Endodermal cell (in vitro differentiated cells): ENCODE measurements around the gene FYN. TPM values are rescaled to one million over a fixed set of nuclear protein-coding genes. Genes with fewer than 3 reads are reported as not detected.

Experiments
- DNase-seq: peaks from one replicate; pipeline ENCODE4 v3.0.0-alpha.2; 2017
- H3K27ac ChIP-seq: 2 replicates; pipeline ENCODE4 v1.5.1; 2013; ENCODE audit warnings: mild to moderate bottlenecking, low read depth, low read length, moderate library complexity
- H3K27me3 ChIP-seq: 2 replicates; pipeline ENCODE4 v1.6.1; 2013; ENCODE audit warnings: mild to moderate bottlenecking, low read length, moderate library complexity; ENCODE audit not compliant: insufficient read depth, control insufficient read depth, poor library complexity, severe bottlenecking
- H3K36me3 ChIP-seq: 2 replicates; pipeline ENCODE4 v1.7.0; 2013; ENCODE audit warnings: mild to moderate bottlenecking, low read length, moderate library complexity; ENCODE audit not compliant: control insufficient read depth, insufficient read depth
- H3K4me1 ChIP-seq: one replicate; pipeline ENCODE4 v1.7.0; 2013; ENCODE audit warnings: low read length; ENCODE audit not compliant: control insufficient read depth, insufficient read depth
- H3K4me3 ChIP-seq: 2 replicates; pipeline ENCODE4 v1.5.1; 2013; ENCODE audit warnings: mild to moderate bottlenecking, low read length, moderate library complexity
- H3K9ac ChIP-seq: 2 replicates; pipeline ENCODE4 v1.6.1; 2013; ENCODE audit warnings: mild to moderate bottlenecking, low read length, moderate library complexity; ENCODE audit not compliant: poor library complexity, severe bottlenecking; ENCODE audit errors: extremely low read depth
- H3K9me3 ChIP-seq: 2 replicates; pipeline ENCODE4 v1.6.1; 2013; ENCODE audit warnings: mild to moderate bottlenecking, low read length, moderate library complexity; ENCODE audit not compliant: control insufficient read depth
- H3K27ac Mint-ChIP-seq: 2 replicates; pipeline ENCODE4 v1.8.0; 2020; ENCODE audit warnings: mixed read lengths
- H3K27me3 Mint-ChIP-seq: 2 replicates; pipeline ENCODE4 v1.8.0; 2021; ENCODE audit warnings: mild to moderate bottlenecking, mixed read lengths; ENCODE audit not compliant: insufficient read depth
- H3K36me3 Mint-ChIP-seq: 2 replicates; pipeline ENCODE4 v1.8.0; 2020; ENCODE audit warnings: low read depth, mixed read lengths
- H3K4me1 Mint-ChIP-seq: 2 replicates; pipeline ENCODE4 v1.8.0; 2020; ENCODE audit warnings: mixed read lengths
- H3K4me3 Mint-ChIP-seq: 2 replicates; pipeline ENCODE4 v1.8.0; 2020; ENCODE audit warnings: mild to moderate bottlenecking, moderate library complexity, mixed read lengths
- H3K9me3 Mint-ChIP-seq: 2 replicates; pipeline ENCODE4 v1.8.0; 2020; ENCODE audit warnings: mild to moderate bottlenecking, mixed read lengths
- WGBS, 2 experiments: methylation state at CpG; one replicate each; pipeline versions ENCODE4 v1.1.5 to v1.1.7; 2013; ENCODE audit warnings: missing lambda C conversion rate in 2 of 2, mixed read lengths in 1 of 2; ENCODE audit not compliant: insufficient coverage in 1 of 2, insufficient read length in 1 of 2; 5-methylcytosine and 5-hydroxymethylcytosine counted together
- total RNA-seq, 2 donors: library from RNA; stranded (reverse); fragmentation: NEBNext Ultra II Directional in 1 of 2; extraction: Animal tissue kit (Norgen Biotek cat#: 25700) in 1 of 2; gene quantifications; 2 replicates in 1 of 2; 3 replicates in 1 of 2; pipeline ENCODE4 v1.2.1, GENCODE V29; 2021
- TF ChIP-seq, protein P1 (sequence below): fragments of 200-600 bp; sonication (generic); conservative IDR thresholded peaks from 2 replicates; pipeline ENCODE4 v1.5.0; 2021; ENCODE audit warnings: antibody characterized with exemption, mild to moderate bottlenecking

The FYN gene
- total RNA-seq, 2 donors from 2014 or later: 70.0 to 96.4 TPM

- Histone ChIP-seq H3K36me3 (no peaks in the 10 kb centered on the region), H3K4me1 (no peaks in the 10 kb centered on the region), H3K9me3 (no peaks in the 10 kb centered on the region), H3K27ac (no peak overlapping the region), H3K9ac (no peak overlapping the region), H3K4me3 (no peak overlapping the region), H3K27me3 (no peaks in the 10 kb centered on the region)
- no peak overlapping the region for H3K4me3 Mint-ChIP-seq
- H3K9me3 Mint-ChIP-seq: no peaks in the 10 kb centered on the region
- TF ChIP-seq, protein P1, sequence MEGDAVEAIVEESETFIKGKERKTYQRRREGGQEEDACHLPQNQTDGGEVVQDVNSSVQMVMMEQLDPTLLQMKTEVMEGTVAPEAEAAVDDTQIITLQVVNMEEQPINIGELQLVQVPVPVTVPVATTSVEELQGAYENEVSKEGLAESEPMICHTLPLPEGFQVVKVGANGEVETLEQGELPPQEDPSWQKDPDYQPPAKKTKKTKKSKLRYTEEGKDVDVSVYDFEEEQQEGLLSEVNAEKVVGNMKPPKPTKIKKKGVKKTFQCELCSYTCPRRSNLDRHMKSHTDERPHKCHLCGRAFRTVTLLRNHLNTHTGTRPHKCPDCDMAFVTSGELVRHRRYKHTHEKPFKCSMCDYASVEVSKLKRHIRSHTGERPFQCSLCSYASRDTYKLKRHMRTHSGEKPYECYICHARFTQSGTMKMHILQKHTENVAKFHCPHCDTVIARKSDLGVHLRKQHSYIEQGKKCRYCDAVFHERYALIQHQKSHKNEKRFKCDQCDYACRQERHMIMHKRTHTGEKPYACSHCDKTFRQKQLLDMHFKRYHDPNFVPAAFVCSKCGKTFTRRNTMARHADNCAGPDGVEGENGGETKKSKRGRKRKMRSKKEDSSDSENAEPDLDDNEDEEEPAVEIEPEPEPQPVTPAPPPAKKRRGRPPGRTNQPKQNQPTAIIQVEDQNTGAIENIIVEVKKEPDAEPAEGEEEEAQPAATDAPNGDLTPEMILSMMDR: no peak
- H3K36me3 Mint-ChIP-seq: peaks cover 2% of the 10 kb centered on the region
- WGBS, 2 experiments: 95 to 100% methylated on average over 2 of the region's 2 CpGs
- H3K27me3 Mint-ChIP-seq: no peaks in the 10 kb centered on the region
- peaks cover 5% of the 10 kb centered on the region for H3K4me1 Mint-ChIP-seq
- no peak overlapping the region for H3K27ac Mint-ChIP-seq
- DNase-seq: no peak
Measured at GRCh38 chr6:111753573-111753972, 119.7 kb downstream of the FYN start.

DNA sequence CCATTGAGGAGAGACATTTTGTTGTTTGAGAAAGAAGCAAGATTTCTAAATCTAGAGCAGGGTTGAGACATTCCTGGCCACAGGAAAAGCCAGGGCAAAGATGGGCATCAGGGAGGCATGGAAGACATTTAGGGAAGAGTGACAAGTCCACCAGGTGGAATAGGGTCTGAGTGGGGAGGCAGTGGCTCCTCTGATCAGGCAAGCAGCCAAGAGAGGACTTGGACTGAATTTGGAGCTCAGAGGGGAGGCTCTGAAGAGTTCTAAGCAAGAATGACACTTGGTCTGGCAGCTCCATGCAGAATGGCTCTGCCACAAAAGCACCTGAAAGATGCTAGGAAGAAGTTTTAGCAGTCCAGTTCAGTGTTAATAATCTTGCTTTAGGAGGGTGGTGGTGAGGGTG is 120.8 kb downstream of the FYN start:
- Histone ChIP-seq H3K27ac (no peak overlapping the region), H3K9me3 (no peaks in the 10 kb centered on the region), H3K4me3 (no peak overlapping the region), H3K9ac (no peak overlapping the region), H3K27me3 (no peaks in the 10 kb centered on the region), H3K4me1 (no peaks in the 10 kb centered on the region), H3K36me3 (no peaks in the 10 kb centered on the region)
- Mint-ChIP-seq H3K4me1 (peaks cover 12% of the 10 kb centered on the region), H3K27me3 (no peaks in the 10 kb centered on the region), H3K36me3 (peaks cover 2% of the 10 kb centered on the region), H3K27ac (no peak overlapping the region), H3K9me3 (no peaks in the 10 kb centered on the region), H3K4me3 (no peak overlapping the region)
- TF ChIP-seq, protein P1: no peak
- no peak for DNase-seq

- Mint-ChIP-seq H3K27ac (peak overlapping the region; percentile 72), H3K9me3 (no peaks in the 10 kb centered on the region), H3K27me3 (no peaks in the 10 kb centered on the region), H3K4me1 (peaks cover 15% of the 10 kb centered on the region), H3K4me3 (no peak overlapping the region), H3K36me3 (peaks cover 2% of the 10 kb centered on the region)
- Histone ChIP-seq H3K9me3 (no peaks in the 10 kb centered on the region), H3K9ac (no peak overlapping the region), H3K4me1 (no peaks in the 10 kb centered on the region), H3K27ac (peak overlapping the region; percentile 85), H3K27me3 (no peaks in the 10 kb centered on the region), H3K36me3 (no peaks in the 10 kb centered on the region), H3K4me3 (no peak overlapping the region)
- 61 to 79% methylated on average over 6 of the region's 6 CpGs for WGBS, 2 experiments
- TF ChIP-seq, protein P1: no peak
- DNase-seq: peak; percentile 73
Measured at GRCh38 chr6:111750753-111751673, 122.2 kb downstream of the FYN start.
